ENCODE results near the gene COMMD2.

COMMD2 gene

GRCh38 chr3:149763565-149764195 is 11.4 kb upstream of the COMMD2 start:
- DNase-seq = no peak

GRCh38 chr3:149753717-149754116 is 1.4 kb upstream of the COMMD2 start:
- no peak for DNase-seq

- no peak for DNase-seq
These were observed 473 bp upstream of the COMMD2 start for GRCh38 chr3:149752788-149753136.

DNA sequence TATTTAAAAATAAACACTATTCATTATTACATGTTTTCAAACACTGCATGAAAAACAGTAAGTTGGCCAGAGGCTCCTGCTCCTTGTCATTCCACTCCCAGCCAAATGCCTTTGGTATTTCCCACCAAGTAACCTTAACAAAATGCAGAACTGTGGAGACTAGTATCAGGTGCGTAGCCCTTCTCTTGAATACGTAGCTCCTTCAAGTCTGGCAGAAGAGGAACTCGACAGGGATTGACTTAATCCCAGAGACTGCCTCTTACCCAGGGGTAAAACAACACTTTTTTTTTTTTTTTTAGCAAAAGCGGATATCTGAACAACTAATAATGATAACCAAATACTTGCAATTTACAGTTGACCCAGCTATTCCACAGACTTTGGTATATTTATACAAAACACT is 738 bp downstream of the COMMD2 start:
- no peak for DNase-seq

- DNase-seq = no peak
These were observed 7.7 kb downstream of the COMMD2 start for GRCh38 chr3:149744606-149745005.

- no peak for DNase-seq
These were observed 8.1 kb downstream of the COMMD2 start for GRCh38 chr3:149744151-149744550.

DNA sequence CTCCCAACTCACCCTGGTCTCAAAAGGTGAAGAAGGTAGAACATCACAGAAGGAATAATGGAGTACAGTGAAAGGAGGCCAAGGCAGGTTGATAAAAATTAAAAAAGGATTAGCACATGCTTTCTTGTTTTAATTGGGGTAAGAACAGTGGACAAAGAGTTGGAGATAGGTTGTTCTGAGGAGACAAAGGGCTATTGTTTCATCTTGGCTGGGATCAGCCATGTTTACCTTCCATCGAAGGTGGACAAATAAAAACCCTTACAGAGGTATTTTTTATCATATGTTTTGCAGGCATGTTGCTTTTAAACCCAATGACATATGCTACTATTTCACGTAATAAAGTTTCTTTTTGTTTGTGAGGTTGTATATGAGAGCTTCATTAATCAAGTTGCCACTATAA is 12.9 kb downstream of the COMMD2 start:
- no peak for DNase-seq

- DNase-seq = no peak
These were observed 13.4 kb downstream of the COMMD2 start for GRCh38 chr3:149738876-149739275.

DNA sequence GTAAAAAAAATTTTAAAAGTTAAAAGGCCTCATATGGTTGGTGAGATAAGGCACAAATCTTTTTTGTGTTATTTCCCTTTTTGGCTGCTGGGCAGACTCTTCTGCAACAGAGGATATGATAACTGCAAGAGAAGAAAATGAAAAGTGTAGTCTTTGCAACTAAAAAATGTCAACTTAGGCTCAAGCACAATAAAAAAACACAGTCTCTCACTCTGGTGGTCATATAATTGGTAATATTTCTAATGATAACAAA is 15.4 kb downstream of the COMMD2 start:
- no peak for DNase-seq

GRCh38 chr3:149736175-149736952 is 15.9 kb downstream of the COMMD2 start:
- no peak for DNase-seq

DNA sequence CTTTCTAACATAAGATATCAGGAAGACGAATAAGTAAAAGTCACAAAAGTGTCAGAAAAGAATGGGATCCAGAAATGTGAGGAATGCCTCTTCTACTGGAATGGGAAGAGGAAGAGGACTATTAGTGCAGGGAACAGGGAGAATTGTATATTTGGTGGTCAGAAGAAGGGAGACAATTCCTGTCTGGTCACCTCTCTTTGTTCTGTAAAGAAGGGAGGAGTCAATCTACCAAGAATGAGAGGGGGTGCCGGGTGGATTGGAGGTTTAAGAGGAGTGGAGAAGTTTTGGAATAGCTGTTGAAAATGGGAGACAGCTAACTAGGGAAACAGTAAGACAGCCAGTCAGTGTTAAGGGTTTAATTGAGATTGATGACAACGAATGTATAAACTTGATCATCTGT is 20.1 kb downstream of the COMMD2 start:
- no peak for DNase-seq

DNA sequence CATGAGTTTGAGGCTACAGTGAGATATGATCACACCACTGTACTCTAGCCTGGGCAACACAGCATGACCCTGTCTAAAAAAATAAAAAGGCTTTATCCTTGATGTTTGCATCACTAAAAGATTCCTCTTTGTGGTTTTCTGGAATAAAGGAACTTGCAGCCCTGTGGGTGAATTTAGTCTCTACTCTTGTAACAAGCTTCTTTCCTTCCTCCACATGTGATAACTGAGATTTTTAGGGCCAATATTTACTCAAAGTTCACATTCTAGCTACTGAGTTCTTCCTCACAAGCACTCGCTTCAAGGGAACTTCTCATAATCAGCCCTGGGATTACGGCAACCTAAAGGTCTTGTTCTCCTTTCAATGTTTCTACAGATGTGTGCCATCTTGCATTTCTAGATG is 24.6 kb downstream of the COMMD2 start:
- DNase-seq = no peak

- DNase-seq = no peak
These were observed 25.4 kb downstream of the COMMD2 start for GRCh38 chr3:149726716-149727407.

DNA sequence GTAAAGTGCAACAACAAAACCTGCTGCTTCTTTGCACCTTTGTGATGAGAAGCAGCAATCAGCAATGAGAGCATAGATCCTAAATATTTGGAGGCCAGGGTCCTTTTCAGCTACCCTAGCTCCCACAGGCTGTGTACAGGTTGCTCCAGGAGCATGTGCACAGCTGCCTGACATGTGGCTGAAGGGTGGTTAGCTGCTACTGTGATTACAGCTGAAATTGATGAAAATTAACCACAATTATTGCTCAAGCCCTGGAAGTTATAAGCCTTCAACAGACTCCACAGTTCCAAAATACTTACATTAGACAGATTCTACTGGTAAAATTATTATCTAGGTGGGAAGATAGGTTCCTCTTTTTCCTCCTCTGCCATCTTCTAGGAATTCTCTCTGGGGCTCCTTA is 28.5 kb downstream of the COMMD2 start:
- DNase-seq = no peak

GRCh38 chr3:149720918-149721317 is 31.4 kb downstream of the COMMD2 start:
- no peak for DNase-seq

- DNase-seq = peak; percentile 44
These were observed 34.8 kb downstream of the COMMD2 start for GRCh38 chr3:149717391-149718056.

DNA sequence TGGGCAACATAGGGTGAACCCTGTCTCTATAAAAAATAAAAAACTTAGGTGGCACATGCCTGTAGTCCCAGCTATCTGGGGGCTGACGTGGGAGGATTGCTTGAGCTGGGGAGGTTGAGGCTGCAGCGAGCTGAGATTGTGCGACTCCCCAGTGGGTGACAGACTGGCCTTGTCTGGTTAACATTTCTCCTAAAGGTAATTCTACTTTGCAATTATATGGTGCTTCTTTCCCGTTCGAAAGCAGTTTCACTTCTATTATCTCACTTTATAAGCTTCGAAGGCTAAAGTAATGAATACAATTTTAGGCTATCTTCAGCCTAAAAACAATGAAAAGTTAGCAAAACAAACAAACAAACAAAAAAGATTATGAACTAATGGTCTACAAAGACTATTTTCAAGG is 35.3 kb downstream of the COMMD2 start:
- no peak for DNase-seq

GRCh38 chr3:149715247-149715646 is 37.0 kb downstream of the COMMD2 start:
- DNase-seq = no peak

DNA sequence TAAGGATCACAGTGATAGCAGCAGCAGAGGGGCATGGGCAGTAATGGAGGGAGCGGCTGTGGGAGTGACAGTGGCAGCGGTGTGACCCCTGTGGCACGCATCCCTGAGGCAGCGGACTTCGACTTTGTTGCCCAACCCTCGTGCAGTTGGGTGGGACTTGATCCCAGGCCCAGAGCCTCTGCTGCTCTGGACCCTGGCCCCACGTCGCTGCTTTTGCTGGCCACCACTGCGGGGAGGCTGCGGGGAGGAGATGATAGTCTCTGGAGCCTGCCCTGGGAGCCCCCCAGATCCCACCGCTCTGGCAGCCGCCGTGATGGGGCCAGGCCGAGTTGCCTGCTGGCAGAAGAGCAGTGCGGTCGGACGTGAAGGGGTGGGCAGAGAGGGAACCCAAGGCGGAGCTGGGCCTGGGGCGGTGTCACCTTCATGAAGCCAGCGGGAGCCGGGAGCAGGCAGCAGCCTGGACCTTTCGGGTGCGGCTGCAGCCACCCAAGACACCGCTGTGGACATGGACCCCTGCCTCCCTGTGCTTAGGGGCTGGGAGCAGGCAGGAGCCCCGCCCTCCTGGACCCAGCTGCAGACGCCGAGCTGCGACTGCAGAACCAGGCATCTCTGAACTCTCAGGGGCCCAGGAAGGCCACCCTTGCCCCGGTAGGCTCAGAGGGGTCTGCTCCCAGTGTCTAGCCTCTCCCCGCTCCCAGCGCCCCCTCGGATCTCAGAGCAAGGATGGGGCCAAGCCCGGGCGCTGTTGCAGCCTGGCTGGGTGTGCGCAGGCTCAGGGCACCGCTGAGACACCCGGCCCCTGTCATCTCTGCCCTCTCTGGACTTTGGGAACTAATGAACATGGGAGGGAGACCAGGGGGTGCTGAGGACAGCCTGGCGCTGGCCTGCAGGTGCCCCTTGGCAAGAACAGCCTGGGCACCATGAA is 38.3 kb downstream of the COMMD2 start:
- DNase-seq = no peak

DNA sequence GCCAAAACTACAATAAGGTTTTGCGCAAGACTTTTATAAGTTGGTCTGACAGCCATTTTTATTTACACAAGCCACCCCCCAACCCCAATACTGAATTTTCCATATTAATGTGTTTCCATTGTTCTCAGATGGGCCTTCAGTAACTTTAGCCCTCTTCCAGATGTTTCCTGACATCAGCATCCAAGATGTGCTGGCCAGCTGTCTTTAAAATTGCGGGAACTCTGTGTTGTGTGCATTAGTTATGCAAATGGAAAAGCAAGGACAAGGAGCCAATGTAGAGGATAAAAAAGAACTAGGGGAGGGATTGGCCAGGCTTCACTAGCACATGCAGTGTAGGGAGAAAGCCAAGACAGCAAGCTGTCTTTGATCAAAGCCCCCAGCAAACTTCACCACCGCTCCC is 45.4 kb downstream of the COMMD2 start:
- no peak for DNase-seq

GRCh38 chr3:149705416-149705815 is 46.9 kb downstream of the COMMD2 start:
- no peak for DNase-seq

GRCh38 chr3:149703466-149703865 is 48.8 kb downstream of the COMMD2 start:
- no peak for DNase-seq
